Astrocyte of the spinal cord (primary cell): Measurements from ENCODE around the gene RIGI.

Experiments used
- DNase-seq: peaks from one replicate; pipeline ENCODE4 v3.0.0; 2011; ENCODE audit warnings: low read depth, low spot score
- H3K4me3 ChIP-seq: 2 replicates; pipeline ENCODE4 v1.5.1; 2011; ENCODE audit warnings: low read depth, mild to moderate bottlenecking, low read length, moderate library complexity
- CTCF ChIP-seq: IDR thresholded peaks from 2 replicates; pipeline ENCODE4 v1.5.1; 2012; ENCODE audit warnings: low read depth, mild to moderate bottlenecking, low read length, inconsistent platforms
- in situ Hi-C: cut with HindIII; loops from 2 replicates; pipeline ENCODE4 v1.10.0; 2017; ENCODE audit warnings: low sequenced_read_pairs

The RIGI gene

GRCh38 chr9:32490601-32491000, 35.4 kb downstream of the RIGI start:
- TF ChIP-seq CTCF, result no peak
- no peak overlapping the region for H3K4me3 ChIP-seq
- DNase-seq, result no peak
- in situ Hi-C loops, result no loop called here

- no peak overlapping the region for H3K4me3 ChIP-seq
- peak; percentile 57 for DNase-seq
- in situ Hi-C loops, result no loop called here
- TF ChIP-seq CTCF, result no peak
Measured at GRCh38 chr9:32487981-32488380, 38.0 kb downstream of the RIGI start.

GRCh38 chr9:32486839-32487562, 39.0 kb downstream of the RIGI start:
- DNase-seq, result peak; percentile 25

GRCh38 chr9:32483343-32483742, 42.7 kb downstream of the RIGI start:
- H3K4me3 ChIP-seq, result no peak overlapping the region

More at GRCh38 chr9:32486839-32487562, 39.0 kb downstream of the RIGI start:
- no peak for TF ChIP-seq CTCF
- in situ Hi-C loops, result no loop called here
- no peak overlapping the region for H3K4me3 ChIP-seq

More at GRCh38 chr9:32483343-32483742, 42.7 kb downstream of the RIGI start:
- TF ChIP-seq CTCF, result no peak
- DNase-seq, result no peak
- in situ Hi-C loops, result no loop called here
